Trophoblast cell (in vitro differentiated cells and primary cell): Measurements from ENCODE around the gene CTSA.

Source experiments
- DNase-seq, 2 donors: peaks; one replicate each; pipeline ENCODE4 v3.0.0-alpha.2; 2016
- H2AFZ ChIP-seq: 2 replicates; pipeline ENCODE4 v1.6.1; 2013; ENCODE audit warnings: low read length, moderate library complexity, mild to moderate bottlenecking; ENCODE audit not compliant: insufficient read depth, poor library complexity
- H2AK5ac ChIP-seq: 2 replicates; pipeline ENCODE4 v1.6.1; 2013; ENCODE audit warnings: mild to moderate bottlenecking, low read length
- H2BK120ac ChIP-seq: 2 replicates; pipeline ENCODE4 v1.6.1; 2013; ENCODE audit warnings: low read length, mild to moderate bottlenecking, moderate library complexity; ENCODE audit not compliant: insufficient read depth, poor library complexity
- H2BK12ac ChIP-seq: 2 replicates; pipeline ENCODE4 v1.6.1; 2013; ENCODE audit warnings: mild to moderate bottlenecking, low read length, moderate library complexity
- H2BK5ac ChIP-seq: 2 replicates; pipeline ENCODE4 v1.6.1; 2013; ENCODE audit warnings: low read length, low read depth, moderate library complexity, mild to moderate bottlenecking; ENCODE audit not compliant: poor library complexity
- H3K14ac ChIP-seq: 2 replicates; pipeline ENCODE4 v1.6.1; 2013; ENCODE audit warnings: mild to moderate bottlenecking, low read length
- H3K18ac ChIP-seq: 2 replicates; pipeline ENCODE4 v1.6.1; 2013; ENCODE audit warnings: mild to moderate bottlenecking, low read length
- H3K23ac ChIP-seq: 2 replicates; pipeline ENCODE4 v1.6.1; 2013; ENCODE audit warnings: low read length
- H3K27ac ChIP-seq: 2 replicates; pipeline ENCODE4 v1.5.1; 2013; ENCODE audit warnings: low read depth, mild to moderate bottlenecking, inconsistent platforms, low read length, moderate library complexity
- H3K27me3 ChIP-seq: 2 replicates; pipeline ENCODE4 v1.6.1; 2013; ENCODE audit warnings: inconsistent platforms, mild to moderate bottlenecking, low read length, moderate library complexity; ENCODE audit not compliant: insufficient read depth
- H3K36me3 ChIP-seq, 2 experiments: 1 replicate in 1 of 2; 2 replicates in 1 of 2; pipeline ENCODE4 v1.6.1; 2013; ENCODE audit warnings: low read length in 2 of 2, mild to moderate bottlenecking in 2 of 2, moderate library complexity in 1 of 2; ENCODE audit not compliant: insufficient read depth in 2 of 2, control insufficient read depth in 1 of 2
- H3K4ac ChIP-seq: 2 replicates; pipeline ENCODE4 v1.6.1; 2013; ENCODE audit warnings: low read depth, mild to moderate bottlenecking, low read length, moderate library complexity
- H3K4me1 ChIP-seq, 2 experiments: 1 replicate in 1 of 2; 2 replicates in 1 of 2; pipeline ENCODE4 v1.6.1; 2013; ENCODE audit warnings: low read length in 2 of 2, mild to moderate bottlenecking in 2 of 2, moderate library complexity in 1 of 2; ENCODE audit not compliant: insufficient read depth in 2 of 2, control insufficient read depth in 1 of 2
- H3K4me2 ChIP-seq: 2 replicates; pipeline ENCODE4 v1.6.1; 2013; ENCODE audit warnings: inconsistent platforms, mild to moderate bottlenecking, low read length, moderate library complexity
- H3K4me3 ChIP-seq: 2 replicates; pipeline ENCODE4 v1.5.1; 2013; ENCODE audit warnings: mild to moderate bottlenecking, low read depth, low read length, inconsistent platforms
- H3K79me1 ChIP-seq: one replicate; pipeline ENCODE4 v1.6.1; 2013; ENCODE audit warnings: low read length
- H3K79me2 ChIP-seq: 2 replicates; pipeline ENCODE4 v1.6.1; 2013; ENCODE audit warnings: low read length, mild to moderate bottlenecking; ENCODE audit not compliant: control insufficient read depth, insufficient read depth, poor library complexity
- H3K9ac ChIP-seq: 2 replicates; pipeline ENCODE4 v1.6.1; 2013; ENCODE audit warnings: mild to moderate bottlenecking, low read length
- H3K9me3 ChIP-seq: 2 replicates; pipeline ENCODE4 v1.6.1; 2013; ENCODE audit warnings: low read depth, mild to moderate bottlenecking, control low read depth, inconsistent platforms, low read length; ENCODE audit not compliant: insufficient read depth
- H4K12ac ChIP-seq: 2 replicates; pipeline ENCODE4 v1.6.1; 2013; ENCODE audit warnings: low read depth, mild to moderate bottlenecking, low read length, moderate library complexity
- H4K8ac ChIP-seq: 2 replicates; pipeline ENCODE4 v1.6.1; 2013; ENCODE audit warnings: low read depth, mild to moderate bottlenecking, low read length, moderate library complexity
- H4K91ac ChIP-seq: one replicate; pipeline ENCODE4 v1.6.1; 2013; ENCODE audit warnings: low read depth, mild to moderate bottlenecking, low read length, moderate library complexity
- WGBS: extraction: QIAGEN DNeasy Blood & Tissue Kit; methylation state at CpG from one replicate; pipeline ENCODE4 v1.1.7; 2013; ENCODE audit warnings: missing lambda C conversion rate; ENCODE audit not compliant: insufficient read length, insufficient coverage; ENCODE audit errors: extremely low coverage; 5-methylcytosine and 5-hydroxymethylcytosine counted together

The CTSA gene

GRCh38 chr20:45948261-45948733 lies 57.2 kb downstream of the CTSA start:
- Histone ChIP-seq H3K9me3 (no peaks in the 10 kb centered on the region), H2BK120ac (no peak overlapping the region), H3K9ac (no peak overlapping the region), H3K79me2 (no peaks in the 10 kb centered on the region), H3K27ac (no peak overlapping the region), H3K36me3 (peaks cover 91 to 98% of the 10 kb centered on the region in 2 experiments), H3K4me1 (no peaks in the 10 kb centered on the region), H3K4me3 (no peak overlapping the region), H4K91ac (no peak overlapping the region), H3K27me3 (no peaks in the 10 kb centered on the region), H3K23ac (no peak overlapping the region), H3K79me1 (no peaks in the 10 kb centered on the region), H4K12ac (no peak overlapping the region), H2AK5ac (no peak overlapping the region), H2AFZ (no peak overlapping the region), H3K4ac (no peak overlapping the region), H4K8ac (no peak overlapping the region), H2BK5ac (no peak overlapping the region), H3K18ac (no peak overlapping the region), H2BK12ac (no peak overlapping the region), H3K4me2 (no peak overlapping the region), H3K14ac (no peak overlapping the region)
- WGBS, result no CpG with 5 or more reads among the region's 7 CpGs
- no peak for DNase-seq
